ENCODE results near the gene ADAT2. TPM values are rescaled to one million over a fixed set of nuclear protein-coding genes. Genes with fewer than 3 reads are reported as not detected.

The ADAT2 gene
- total RNA-seq, 3 donors from 2014 or later (not counting 1 experiment from before 2014, with no cell fraction given), result 17.4 to 19.4 (median 19.1) TPM

Other genes starting within 250 kb of the ADAT2 start
- 10 to 100 TPM; 10.2 to 16.0 (median 14.2) TPM for gene PEX3, start 110 bp upstream of the ADAT2 start, total RNA-seq
- 10 to 100 TPM; 10.5 to 15.5 (median 13.0) TPM for gene FUCA2, start 61.0 kb upstream of the ADAT2 start, total RNA-seq
- gene PHACTR2, start 227.3 kb upstream of the ADAT2 start, total RNA-seq, result 10 to 100 TPM; 23.8 to 32.7 (median 24.9) TPM